HG02763 (cell line): ENCODE data around the gene HLA-F.
A peak's percentile ranks its signal among the peaks of the same experiment; 100 is the strongest.

Experiments
- ATAC-seq: cut with Tn5 transposase; IDR thresholded peaks from one replicate; pipeline ENCODE4 v1.9.1; 2021; ENCODE audit warnings: mild to moderate bottlenecking, moderate library complexity; ENCODE audit not compliant: unreplicated experiment

Gene HLA-F

DNA sequence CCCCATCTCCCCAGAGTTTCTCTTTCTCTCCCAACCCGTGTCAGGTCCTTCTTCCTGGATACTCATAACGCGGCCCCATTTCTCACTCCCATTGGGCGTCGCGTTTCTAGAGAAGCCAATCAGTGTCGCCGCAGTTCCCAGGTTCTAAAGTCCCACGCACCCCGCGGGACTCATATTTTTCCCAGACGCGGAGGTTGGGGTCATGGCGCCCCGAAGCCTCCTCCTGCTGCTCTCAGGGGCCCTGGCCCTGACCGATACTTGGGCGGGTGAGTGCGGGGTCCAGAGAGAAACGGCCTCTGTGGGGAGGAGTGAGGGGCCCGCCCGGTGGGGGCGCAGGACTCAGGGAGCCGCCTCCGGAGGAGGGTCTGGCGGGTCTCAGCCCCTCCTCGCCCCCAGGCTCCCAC is at the start of gene HLA-F:
HLA-F (plus strand) TSS at position 173 of the 404 bp plus-strand sequence; CDS start at position 203, 30 bp downstream.
- ATAC-seq = peak; percentile 83

DNA sequence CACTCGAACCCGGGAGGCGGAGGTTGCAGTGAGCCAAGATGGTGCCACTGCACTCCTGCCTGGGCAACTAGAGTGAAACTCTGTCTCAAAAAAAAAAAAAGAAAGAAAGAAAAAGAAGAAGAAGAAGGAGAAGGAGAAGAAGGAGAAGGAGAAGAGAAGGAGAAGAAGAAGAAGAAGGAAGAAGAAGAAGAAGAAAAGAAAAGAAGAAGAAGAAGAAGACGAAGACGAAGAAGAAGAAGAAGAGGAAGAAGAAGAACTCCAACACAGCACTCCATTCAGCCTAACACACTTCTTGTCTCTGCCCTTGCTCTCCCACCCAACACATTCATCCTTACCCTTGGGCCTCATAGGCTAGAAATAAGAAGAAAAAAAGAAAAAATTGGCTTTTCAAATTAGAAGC is 49.2 kb upstream of the HLA-F start:
- ATAC-seq = no peak

DNA sequence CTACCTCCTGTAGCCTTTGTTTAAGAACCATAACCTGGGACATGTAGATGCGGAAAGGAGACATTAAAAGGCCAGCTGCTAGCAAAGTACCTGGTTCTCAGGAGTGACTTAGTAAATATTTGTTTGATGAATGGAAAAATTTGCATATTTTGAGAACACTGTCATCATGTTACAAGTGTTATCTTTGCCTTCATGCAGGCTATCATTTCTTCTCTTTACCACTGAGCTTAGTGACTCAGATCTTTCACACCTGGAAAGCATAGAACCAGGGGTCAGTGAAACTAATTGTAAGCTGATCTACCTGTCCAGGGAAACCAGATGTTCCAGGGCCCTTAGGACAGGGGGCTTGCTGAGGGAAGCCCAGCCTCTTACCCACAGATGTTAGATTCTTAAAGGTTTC is 47.7 kb upstream of the HLA-F start:
- ATAC-seq = no peak

DNA sequence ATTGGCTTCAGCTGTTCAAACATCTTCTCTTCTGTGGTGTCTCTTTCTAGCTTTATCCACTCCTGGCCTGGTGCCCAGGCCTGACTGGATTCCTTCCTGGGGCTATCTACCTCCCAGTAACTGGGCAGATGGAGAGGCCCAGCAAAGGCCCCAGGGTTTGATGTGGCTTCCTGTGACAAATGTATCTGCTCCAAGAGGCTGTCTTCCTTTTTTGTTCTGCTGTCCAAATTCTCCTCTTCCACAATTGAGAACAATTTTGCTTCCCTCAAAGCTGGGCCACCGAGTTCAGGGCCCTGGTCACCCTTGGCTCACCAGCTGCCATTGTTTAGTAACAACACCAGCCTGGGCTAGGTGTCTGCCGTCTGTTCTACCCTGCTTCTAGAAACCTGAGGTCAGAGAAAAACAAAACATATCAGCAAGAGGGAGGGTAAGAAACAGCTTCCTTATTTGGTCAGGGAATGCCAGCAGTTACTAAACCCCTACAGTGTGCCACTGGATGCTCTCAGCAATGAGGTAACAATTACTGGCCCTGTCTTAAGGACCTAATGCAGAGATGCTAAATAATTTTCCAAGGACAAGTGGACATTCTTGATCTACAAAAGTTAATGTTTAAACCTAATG is 46.1 kb upstream of the HLA-F start:
- no peak for ATAC-seq

GRCh38 chr6:29678114-29678513 is 45.1 kb upstream of the HLA-F start:
- no peak for ATAC-seq

DNA sequence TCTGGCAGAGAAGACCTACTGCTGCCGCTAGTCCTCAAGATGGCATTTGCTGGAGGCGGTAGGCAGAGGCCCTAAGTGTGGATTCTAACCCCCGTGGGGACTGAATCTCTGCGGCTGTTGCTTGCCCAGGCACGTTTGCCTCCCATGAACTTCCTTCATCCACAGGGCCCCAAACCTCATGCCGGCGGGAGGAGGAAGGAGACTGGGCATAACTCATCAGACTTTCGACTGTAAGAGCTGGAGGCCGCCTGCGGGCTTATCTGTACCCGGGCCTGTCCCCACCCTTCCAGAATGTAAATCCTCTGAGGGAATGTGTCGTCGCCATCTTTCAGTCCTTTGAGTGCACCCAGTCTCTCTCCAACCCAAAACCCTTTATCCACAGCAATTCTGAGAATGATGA is 43.3 kb upstream of the HLA-F start:
- ATAC-seq = no peak

GRCh38 chr6:29680416-29680815 is 42.8 kb upstream of the HLA-F start:
- no peak for ATAC-seq

DNA sequence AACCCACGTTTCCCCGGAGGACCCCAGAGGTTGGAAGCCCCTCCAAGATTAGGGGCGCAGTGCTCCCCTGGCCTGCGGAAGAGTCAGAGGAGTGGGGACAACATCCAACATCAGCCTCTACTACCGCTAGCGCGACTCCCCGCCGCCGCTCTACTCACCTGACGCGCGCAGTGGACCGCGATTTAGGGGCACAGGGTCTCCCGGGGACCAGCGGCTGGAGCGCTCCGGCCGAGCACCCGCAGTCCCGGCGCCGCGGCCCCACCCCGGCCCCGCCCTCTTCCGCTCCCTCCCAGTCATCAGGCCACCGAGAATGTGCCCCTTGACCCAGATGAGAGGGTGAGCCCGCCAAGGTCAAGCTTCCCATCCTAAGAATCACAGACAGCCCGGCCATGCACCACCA is 42.3 kb upstream of the HLA-F start, which contains the start of gene ZFP57:
ZFP57 (minus strand) TSS at position 249 of the 400 bp plus-strand sequence. CDS start 4,149 bp downstream, outside the sequence.
- no peak for ATAC-seq

DNA sequence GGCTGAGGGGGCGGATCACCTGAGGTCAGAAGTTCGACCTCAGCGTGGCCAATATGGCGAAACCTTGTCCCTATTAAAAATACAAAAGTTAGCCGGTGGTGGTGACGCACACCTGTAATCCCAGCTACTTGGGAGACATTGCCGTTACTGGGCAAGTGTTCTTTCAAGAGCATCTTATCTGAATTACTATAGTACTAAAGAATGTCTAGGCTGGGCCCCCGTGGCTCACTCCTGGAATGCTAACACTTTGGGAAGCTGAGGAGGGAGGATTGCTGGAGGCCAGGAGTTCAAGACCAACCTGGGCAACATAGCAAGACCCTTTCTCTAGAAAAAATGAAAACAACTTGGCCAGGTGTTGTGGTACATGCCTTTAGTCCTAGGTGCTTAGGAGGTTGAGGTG is 41.4 kb upstream of the HLA-F start:
- ATAC-seq = no peak

GRCh38 chr6:29685718-29686326 is 37.4 kb upstream of the HLA-F start:
- ATAC-seq = no peak

GRCh38 chr6:29694637-29695036 is 28.6 kb upstream of the HLA-F start:
- ATAC-seq = no peak

DNA sequence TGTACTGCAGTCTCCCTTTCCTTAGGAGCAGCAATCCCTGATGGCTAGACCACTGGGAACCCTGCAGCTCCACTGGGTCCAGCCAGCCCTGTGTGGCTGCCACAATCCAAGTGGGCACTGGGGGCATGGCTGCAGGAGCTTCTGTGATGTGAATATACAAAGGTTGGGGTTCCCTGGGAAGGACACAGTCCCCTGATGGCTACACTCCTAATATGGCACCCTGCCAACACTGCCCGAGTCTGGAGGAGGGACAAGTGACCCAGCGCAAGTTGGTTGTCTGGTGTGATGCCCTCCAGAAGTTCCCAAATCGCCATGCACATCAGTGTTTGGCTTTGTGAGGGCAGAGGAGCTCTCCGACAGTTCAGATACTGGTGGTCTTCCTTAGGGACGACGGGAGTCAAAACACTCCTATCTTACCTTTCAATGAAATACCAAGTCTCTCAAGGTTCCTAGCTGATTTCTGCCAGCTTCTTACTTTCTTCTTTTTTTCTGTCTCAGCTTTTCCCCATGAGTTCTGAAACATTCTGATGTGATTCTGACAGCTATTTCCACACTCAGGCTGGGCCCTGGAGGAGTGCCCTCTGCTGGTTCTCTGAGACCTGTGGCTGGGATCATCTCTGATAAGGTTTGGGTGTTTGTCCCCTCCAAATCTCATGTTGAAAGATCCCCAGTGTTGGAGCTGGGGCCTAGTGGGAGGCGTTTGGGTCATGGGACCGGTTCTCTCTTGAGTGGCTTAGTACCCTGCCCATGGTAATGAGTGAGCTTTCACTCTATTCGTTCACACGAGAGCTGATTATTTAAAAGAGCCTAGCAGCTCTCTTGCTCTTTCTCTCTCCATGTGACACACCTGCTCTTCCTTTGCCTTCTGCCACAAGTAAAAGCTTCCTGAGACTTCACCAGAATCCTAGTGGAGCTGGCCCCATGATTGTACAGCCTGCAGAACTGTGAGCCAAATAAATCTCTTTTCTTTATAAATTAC is 26.8 kb upstream of the HLA-F start:
- ATAC-seq = no peak

- ATAC-seq = no peak
These were observed 20.6 kb upstream of the HLA-F start for GRCh38 chr6:29702519-29703103.

- no peak for ATAC-seq
These were observed 17.6 kb upstream of the HLA-F start for GRCh38 chr6:29705389-29706231.

GRCh38 chr6:29708432-29709179 is 14.6 kb upstream of the HLA-F start:
- no peak for ATAC-seq

GRCh38 chr6:29709188-29709587 is 14.0 kb upstream of the HLA-F start:
- no peak for ATAC-seq

DNA sequence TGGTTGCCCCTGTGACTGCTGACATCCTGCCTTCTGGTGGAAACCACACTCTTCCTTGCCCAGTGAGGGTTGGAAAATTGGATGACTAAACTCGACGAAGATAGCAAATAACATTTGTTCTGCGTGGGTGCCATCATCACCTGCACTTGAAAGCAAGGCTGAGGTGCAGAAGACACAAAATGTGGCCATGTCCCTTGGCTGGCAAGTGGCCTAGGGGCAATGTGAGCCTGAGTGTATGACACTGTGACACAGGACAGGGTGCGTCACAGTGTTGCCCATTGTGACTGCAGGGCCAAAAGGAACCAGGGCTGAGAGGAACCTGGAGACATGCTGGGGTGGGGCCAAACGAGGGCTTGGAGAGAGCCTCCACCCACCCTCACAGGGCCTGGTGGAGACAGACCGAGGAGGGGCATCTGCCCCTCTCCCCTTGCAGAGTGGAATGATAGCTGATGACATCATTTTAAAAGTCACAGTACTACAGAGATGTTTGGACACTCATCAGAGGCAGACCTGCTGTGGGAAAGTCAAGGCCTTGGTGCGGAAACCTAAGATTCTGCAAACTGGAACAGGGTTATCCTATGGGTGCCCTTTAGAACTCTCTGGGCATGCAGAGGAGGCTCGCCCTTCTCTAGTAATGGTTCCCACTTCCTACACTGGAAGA is 12.8 kb upstream of the HLA-F start:
- ATAC-seq = no peak

DNA sequence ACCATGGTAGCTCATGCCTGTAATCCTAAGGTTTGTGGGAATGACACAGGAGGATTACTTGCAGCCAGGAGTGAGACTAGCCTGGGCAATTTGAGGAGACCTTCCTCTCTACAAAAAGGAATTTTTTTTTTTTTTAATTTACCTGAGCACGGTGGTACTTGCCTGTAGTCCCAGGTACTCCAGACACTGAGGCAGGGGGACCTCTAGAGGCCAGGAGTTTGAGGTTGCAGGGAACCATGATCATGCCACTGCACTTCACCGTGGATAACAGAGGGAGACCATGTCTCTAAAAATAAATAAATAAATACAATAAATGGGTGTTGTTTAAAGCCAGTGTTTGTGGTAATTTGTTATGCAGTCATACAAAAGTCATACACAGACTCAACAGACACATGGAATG is 2.4 kb upstream of the HLA-F start:
- no peak for ATAC-seq
